GM23338 (cell line): ENCODE data around the gene PCDHB14. TPM values are rescaled to one million over a fixed set of nuclear protein-coding genes. Genes with fewer than 3 reads are reported as not detected.

ENCODE experiments used
- ATAC-seq: fragments of 200-7000 bp; cut with Tn5 transposase; 3 replicates; pipeline ENCODE4 v1.9.1; 2020
- DNase-seq: peaks from one replicate; pipeline ENCODE4 v3.0.0-alpha.2; 2015; ENCODE audit warnings: low spot score
- H2AFZ ChIP-seq: fragments of 200-600 bp; sonication (generic); 2 replicates; pipeline ENCODE4 v1.8.0; 2016; ENCODE audit warnings: antibody characterized with exemption, mild to moderate bottlenecking, moderate library complexity
- H3F3A ChIP-seq: fragments of 200-600 bp; sonication (generic); replicated peaks from 2 replicates; pipeline ENCODE4 v1.8.0; 2017; ENCODE audit warnings: antibody characterized with exemption, mixed run types, low read depth
- H3K27ac ChIP-seq: fragments of 200-600 bp; sonication (generic); 2 replicates; pipeline ENCODE4 v1.6.1; 2016; ENCODE audit warnings: low read depth
- H3K27me3 ChIP-seq: fragments of 200-600 bp; sonication (generic); 2 replicates; pipeline ENCODE4 v1.8.0; 2016; ENCODE audit warnings: mild to moderate bottlenecking, mixed run types, moderate library complexity; ENCODE audit not compliant: insufficient read depth
- H3K36me3 ChIP-seq: fragments of 200-600 bp; sonication (generic); 2 replicates; pipeline ENCODE4 v1.8.0; 2016; ENCODE audit warnings: mild to moderate bottlenecking; ENCODE audit not compliant: insufficient read depth
- H3K4me1 ChIP-seq: fragments of 200-600 bp; sonication (generic); 2 replicates; pipeline ENCODE4 v1.8.0; 2016; ENCODE audit warnings: mild to moderate bottlenecking, moderate library complexity; ENCODE audit not compliant: insufficient read depth
- H3K4me2 ChIP-seq: fragments of 200-600 bp; sonication (generic); 2 replicates; pipeline ENCODE4 v1.7.1; 2017; ENCODE audit warnings: mixed run types
- H3K4me3 ChIP-seq: fragments of 200-600 bp; sonication (generic); 2 replicates; pipeline ENCODE4 v1.6.1; 2016; ENCODE audit warnings: mixed run types
- H3K79me2 ChIP-seq: fragments of 200-600 bp; sonication (generic); replicated peaks from 2 replicates; pipeline ENCODE4 v1.8.0; 2017; ENCODE audit warnings: mild to moderate bottlenecking; ENCODE audit not compliant: insufficient read depth
- H3K9me2 ChIP-seq: fragments of 200-600 bp; sonication (generic); 2 replicates; pipeline ENCODE4 v1.8.0; 2017; ENCODE audit not compliant: insufficient read depth
- H4K20me1 ChIP-seq: fragments of 200-600 bp; sonication (generic); replicated peaks from 2 replicates; pipeline ENCODE4 v1.8.0; 2017; ENCODE audit warnings: mild to moderate bottlenecking; ENCODE audit not compliant: insufficient read depth
- H3K27ac Mint-ChIP-seq: 2 replicates; pipeline ENCODE4 v1.8.0; 2020; ENCODE audit warnings: inconsistent platforms, mild to moderate bottlenecking, moderate library complexity, mixed read lengths
- H3K27me3 Mint-ChIP-seq: 3 replicates; pipeline ENCODE4 v1.8.0; 2022; ENCODE audit warnings: low read depth, mild to moderate bottlenecking, moderate library complexity, mixed read lengths, inconsistent platforms; ENCODE audit not compliant: insufficient read depth, poor library complexity
- H3K36me3 Mint-ChIP-seq: 3 replicates; pipeline ENCODE4 v1.8.0; 2021; ENCODE audit warnings: low read depth, mild to moderate bottlenecking, inconsistent platforms, moderate library complexity, mixed read lengths
- H3K4me1 Mint-ChIP-seq: 3 replicates; pipeline ENCODE4 v1.8.0; 2020; ENCODE audit warnings: mild to moderate bottlenecking, inconsistent platforms, mixed read lengths
- H3K4me3 Mint-ChIP-seq: 3 replicates; pipeline ENCODE4 v1.8.0; 2021; ENCODE audit warnings: moderate library complexity, mild to moderate bottlenecking, inconsistent platforms, mixed read lengths
- H3K9me3 Mint-ChIP-seq: 3 replicates; pipeline ENCODE4 v1.8.0; 2020; ENCODE audit warnings: moderate library complexity, mild to moderate bottlenecking, inconsistent platforms, mixed read lengths
- EZH2 ChIP-seq: fragments of 200-600 bp; sonication (generic); IDR thresholded peaks from one replicate; pipeline ENCODE4 v1.8.0; 2017; ENCODE audit warnings: antibody characterized with exemption, mild to moderate bottlenecking, low read depth; ENCODE audit not compliant: unreplicated experiment
- POLR2AphosphoS5 ChIP-seq: IDR thresholded peaks from 2 replicates; pipeline ENCODE4 v1.6.1; 2016; ENCODE audit warnings: antibody characterized with exemption, low read depth
- ZNF114 ChIP-seq: fragments of 250-450 bp; sonication (Bioruptor Pico); IDR thresholded peaks from 2 replicates; pipeline ENCODE4 v1.5.0; 2020; ENCODE audit warnings: mild to moderate bottlenecking, moderate library complexity
- ZNF331 ChIP-seq: fragments of 250-450 bp; sonication (Bioruptor Pico); IDR thresholded peaks from 2 replicates; pipeline ENCODE4 v1.5.0; 2020; ENCODE audit warnings: low read depth, mild to moderate bottlenecking, moderate library complexity
- ZNF462 ChIP-seq: fragments of 250-450 bp; sonication (Bioruptor Pico); IDR thresholded peaks from 2 replicates; pipeline ENCODE4 v1.5.0; 2020; ENCODE audit warnings: mild to moderate bottlenecking, moderate library complexity
- polyA plus RNA-seq: library from polyadenylated mRNA; unstranded; fragments of >200 nt; fragmentation: Nextera tagmentation; extraction: Ambion mirVana; gene quantifications from 2 replicates; pipeline ENCODE4 v1.2.1, GENCODE V29; 2016
- total RNA-seq: library from RNA; depleted of rRNA; stranded (reverse); fragments of >200 nt; shearing (Covaris generic); gene quantifications from 2 replicates; pipeline ENCODE4 v1.2.3, GENCODE V29; 2014
- TF ChIP-seq, protein P1 (sequence below), 2 experiments: fragments of 200-600 bp in 1 of 2; sonication (generic) in 1 of 2; conservative IDR thresholded peaks; 2 replicates each; pipeline versions ENCODE4 v1.5.1 to v1.6.1; 2016 to 2017; ENCODE audit warnings: antibody characterized with exemption in 2 of 2, low read depth in 2 of 2, mild to moderate bottlenecking in 2 of 2, moderate library complexity in 1 of 2

The PCDHB14 gene
- total and polyA plus RNA-seq, 2 experiments from 2014 or later = 0.71 to 4.1 TPM

- H3K9me3 Mint-ChIP-seq = peaks cover 57% of the 10 kb centered on the region
Measured at GRCh38 chr5:141234109-141234667, 11.0 kb downstream of the PCDHB14 start.

More at GRCh38 chr5:141234109-141234667, 11.0 kb downstream of the PCDHB14 start:
- peak; percentile 76 for DNase-seq
- TF ChIP-seq EZH2 (no peak), POLR2AphosphoS5 (no peak), ZNF331 (CRISPR knock-in tag) (no peak), ZNF462 (no peak), ZNF114 (CRISPR knock-in tag) (no peak)
- TF ChIP-seq, protein P1, sequence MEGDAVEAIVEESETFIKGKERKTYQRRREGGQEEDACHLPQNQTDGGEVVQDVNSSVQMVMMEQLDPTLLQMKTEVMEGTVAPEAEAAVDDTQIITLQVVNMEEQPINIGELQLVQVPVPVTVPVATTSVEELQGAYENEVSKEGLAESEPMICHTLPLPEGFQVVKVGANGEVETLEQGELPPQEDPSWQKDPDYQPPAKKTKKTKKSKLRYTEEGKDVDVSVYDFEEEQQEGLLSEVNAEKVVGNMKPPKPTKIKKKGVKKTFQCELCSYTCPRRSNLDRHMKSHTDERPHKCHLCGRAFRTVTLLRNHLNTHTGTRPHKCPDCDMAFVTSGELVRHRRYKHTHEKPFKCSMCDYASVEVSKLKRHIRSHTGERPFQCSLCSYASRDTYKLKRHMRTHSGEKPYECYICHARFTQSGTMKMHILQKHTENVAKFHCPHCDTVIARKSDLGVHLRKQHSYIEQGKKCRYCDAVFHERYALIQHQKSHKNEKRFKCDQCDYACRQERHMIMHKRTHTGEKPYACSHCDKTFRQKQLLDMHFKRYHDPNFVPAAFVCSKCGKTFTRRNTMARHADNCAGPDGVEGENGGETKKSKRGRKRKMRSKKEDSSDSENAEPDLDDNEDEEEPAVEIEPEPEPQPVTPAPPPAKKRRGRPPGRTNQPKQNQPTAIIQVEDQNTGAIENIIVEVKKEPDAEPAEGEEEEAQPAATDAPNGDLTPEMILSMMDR (conservative IDR thresholded peaks at IDR 0.05; ENCODE audit: low read depth in 2 of 2) = peak; percentile 81 to 86
- Histone ChIP-seq H3K79me2 (no peaks in the 10 kb centered on the region), H4K20me1 (no peaks in the 10 kb centered on the region), H3K27ac (no peak overlapping the region), H3K9me2 (no peaks in the 10 kb centered on the region), H3K4me3 (peak overlapping the region; percentile 57), H3F3A (no peaks in the 10 kb centered on the region), H2AFZ (peak overlapping the region; percentile 87), H3K27me3 (no peaks in the 10 kb centered on the region), H3K36me3 (no peaks in the 10 kb centered on the region), H3K4me1 (0 out of 2 replicates have a peak, but pooled peaks cover 6% of the 10 kb centered on the region), H3K4me2 (peak overlapping the region; percentile 68)
- Mint-ChIP-seq H3K36me3 (peaks cover 26% of the 10 kb centered on the region), H3K4me1 (peaks cover 2% of the 10 kb centered on the region; the same call in 1 of the 3 replicates), H3K27me3 (peaks cover 4% of the 10 kb centered on the region), H3K4me3 (no peak overlapping the region), H3K27ac (no peak overlapping the region)
- no peak for ATAC-seq
